ENCODE data around the gene DGUOK.
A peak's percentile ranks its signal among the peaks of the same experiment; 100 is the strongest.

DGUOK gene

GRCh38 chr2:73976803-73977202, 50.1 kb downstream of the DGUOK start:
- Histone ChIP-seq H3K4me3 (no peak overlapping the region), H3K9me3 (0 out of 2 replicates have a peak, but pooled peaks cover 2% of the 10 kb centered on the region), H3K4me1 (peaks cover 19% of the 10 kb centered on the region), H3K27me3 (ENCODE audit: low read depth) (no peaks in the 10 kb centered on the region), H3K36me3 (replicated peaks) (no peaks in the 10 kb centered on the region)
- in situ Hi-C loops (cut with MboI; ENCODE audit: low sequenced_read_pairs) = no loop called here
- DNase-seq (ENCODE audit: low spot score in 2 of 2) = no peak

GRCh38 chr2:73977466-73977865, 50.8 kb downstream of the DGUOK start:
- Histone ChIP-seq H3K27me3 (ENCODE audit: low read depth) (no peaks in the 10 kb centered on the region), H3K4me3 (no peak overlapping the region), H3K36me3 (replicated peaks) (no peaks in the 10 kb centered on the region), H3K9me3 (0 out of 2 replicates have a peak, but pooled peaks cover 2% of the 10 kb centered on the region), H3K4me1 (peaks cover 19% of the 10 kb centered on the region)
- no peak for DNase-seq (ENCODE audit: low spot score in 2 of 2)
- in situ Hi-C loops (cut with MboI; ENCODE audit: low sequenced_read_pairs) = no loop called here

GRCh38 chr2:73979021-73979420, 52.3 kb downstream of the DGUOK start:
- Histone ChIP-seq H3K9me3 (0 out of 2 replicates have a peak, but pooled peaks cover 2% of the 10 kb centered on the region), H3K4me3 (no peak overlapping the region), H3K4me1 (peaks cover 29% of the 10 kb centered on the region), H3K36me3 (replicated peaks) (no peaks in the 10 kb centered on the region), H3K27me3 (ENCODE audit: low read depth) (no peaks in the 10 kb centered on the region)
- in situ Hi-C loops (cut with MboI; ENCODE audit: low sequenced_read_pairs) = no loop called here
- DNase-seq (ENCODE audit: low spot score in 2 of 2) = no peak

- no peak overlapping the region for H3K4me3 ChIP-seq
- peak; percentile 37 to 39 for DNase-seq (ENCODE audit: low spot score in 2 of 2)
- H3K4me1 ChIP-seq = peaks cover 33% of the 10 kb centered on the region
- in situ Hi-C loops (cut with MboI; ENCODE audit: low sequenced_read_pairs) = no loop called here
- no peaks in the 10 kb centered on the region for H3K27me3 ChIP-seq (ENCODE audit: low read depth)
- no peaks in the 10 kb centered on the region for H3K36me3 ChIP-seq (replicated peaks)
- 0 out of 2 replicates have a peak, but pooled peaks cover 2% of the 10 kb centered on the region for H3K9me3 ChIP-seq
Measured at GRCh38 chr2:73979686-73980085, 53.0 kb downstream of the DGUOK start.

GRCh38 chr2:73980566-73980965, 53.9 kb downstream of the DGUOK start:
- Histone ChIP-seq H3K27me3 (ENCODE audit: low read depth) (no peaks in the 10 kb centered on the region), H3K36me3 (replicated peaks) (no peaks in the 10 kb centered on the region), H3K4me1 (peaks cover 32% of the 10 kb centered on the region), H3K9me3 (0 out of 2 replicates have a peak, but pooled peaks cover 2% of the 10 kb centered on the region), H3K4me3 (peak overlapping the region; percentile 28)
- in situ Hi-C loops (cut with MboI; ENCODE audit: low sequenced_read_pairs) = no loop called here
- DNase-seq (ENCODE audit: low spot score in 2 of 2) = no peak

- in situ Hi-C loops (cut with MboI; ENCODE audit: low sequenced_read_pairs) = no loop called here
- peak overlapping the region; percentile 28 for H3K4me3 ChIP-seq
- DNase-seq (ENCODE audit: low spot score in 2 of 2) = peak; percentile 69 to 83
Measured at GRCh38 chr2:73981081-73982001, 54.7 kb downstream of the DGUOK start.

GRCh38 chr2:73982140-73982617, 55.5 kb downstream of the DGUOK start:
- Histone ChIP-seq H3K4me3 (no peak overlapping the region), H3K9me3 (0 out of 2 replicates have a peak, but pooled peaks cover 2% of the 10 kb centered on the region), H3K4me1 (peaks cover 48% of the 10 kb centered on the region), H3K27me3 (ENCODE audit: low read depth) (no peaks in the 10 kb centered on the region), H3K36me3 (replicated peaks) (peaks cover 9% of the 10 kb centered on the region; the same call in 1 of the 2 replicates)
- in situ Hi-C loops (cut with MboI; ENCODE audit: low sequenced_read_pairs) = no loop called here
- no peak for DNase-seq (ENCODE audit: low spot score in 2 of 2)

More at GRCh38 chr2:73981081-73982001, 54.7 kb downstream of the DGUOK start:
- 0 out of 2 replicates have a peak, but pooled peaks cover 2% of the 10 kb centered on the region for H3K9me3 ChIP-seq
- peaks cover 5% of the 10 kb centered on the region; the same call in 1 of the 2 replicates for H3K36me3 ChIP-seq (replicated peaks)
- H3K4me1 ChIP-seq = peaks cover 40% of the 10 kb centered on the region
- H3K27me3 ChIP-seq (ENCODE audit: low read depth) = no peaks in the 10 kb centered on the region

GRCh38 chr2:73983322-73984202, 56.9 kb downstream of the DGUOK start:
- Histone ChIP-seq H3K36me3 (replicated peaks) (peaks cover 15% of the 10 kb centered on the region; the same call in 1 of the 2 replicates), H3K27me3 (ENCODE audit: low read depth) (no peaks in the 10 kb centered on the region), H3K4me3 (peak overlapping the region; percentile 42), H3K9me3 (0 out of 2 replicates have a peak, but pooled peaks cover 2% of the 10 kb centered on the region), H3K4me1 (peaks cover 59% of the 10 kb centered on the region)
- DNase-seq (ENCODE audit: low spot score in 2 of 2) = peak in 1 of 2 experiments; percentile 59
- in situ Hi-C loops (cut with MboI; ENCODE audit: low sequenced_read_pairs) = no loop called here

- H3K27me3 ChIP-seq (ENCODE audit: low read depth) = no peaks in the 10 kb centered on the region
- DNase-seq (ENCODE audit: low spot score in 2 of 2) = peak; percentile 26 to 72
- in situ Hi-C loops (cut with MboI; ENCODE audit: low sequenced_read_pairs) = no loop called here
- peaks cover 60% of the 10 kb centered on the region for H3K4me1 ChIP-seq
- 0 out of 2 replicates have a peak, but pooled peaks cover 2% of the 10 kb centered on the region for H3K9me3 ChIP-seq
- peak within 1 kb of the TSS; percentile 45 for H3K4me3 ChIP-seq
- H3K36me3 ChIP-seq (replicated peaks) = peaks cover 15% of the 10 kb centered on the region; the same call in 1 of the 2 replicates
Measured at GRCh38 chr2:73984203-73984921, 57.7 kb downstream of the DGUOK start, which contains the start of gene TET3. Gene TET3, plus strand, starts transcription at chr2:73984910. Its CDS starts 1,494 bp downstream, at chr2:73986404.

- H3K36me3 ChIP-seq (replicated peaks) = peaks cover 20% of the 10 kb centered on the region; the same call in 1 of the 2 replicates
- no peak overlapping the region; the same call in 1 of the 2 replicates for H3K4me3 ChIP-seq
- peaks cover 54% of the 10 kb centered on the region for H3K4me1 ChIP-seq
- H3K27me3 ChIP-seq (ENCODE audit: low read depth) = no peaks in the 10 kb centered on the region
- H3K9me3 ChIP-seq = 0 out of 2 replicates have a peak, but pooled peaks cover 2% of the 10 kb centered on the region
- DNase-seq (ENCODE audit: low spot score in 2 of 2) = peak in 1 of 2 experiments; percentile 67
- in situ Hi-C loops (cut with MboI; ENCODE audit: low sequenced_read_pairs) = no loop called here
Measured at GRCh38 chr2:73984922-73985307, 58.2 kb downstream of the DGUOK start.

GRCh38 chr2:73985308-73986084, 58.8 kb downstream of the DGUOK start:
- H3K9me3 ChIP-seq = no peaks in the 10 kb centered on the region
- peaks cover 50% of the 10 kb centered on the region for H3K4me1 ChIP-seq
- in situ Hi-C loops (cut with MboI; ENCODE audit: low sequenced_read_pairs) = no loop called here
- no peaks in the 10 kb centered on the region for H3K27me3 ChIP-seq (ENCODE audit: low read depth)
- peaks cover 21% of the 10 kb centered on the region for H3K36me3 ChIP-seq (replicated peaks)
- DNase-seq (ENCODE audit: low spot score in 2 of 2) = peak in 1 of 2 experiments; percentile 68
- peak overlapping the region; percentile 45 for H3K4me3 ChIP-seq

- Histone ChIP-seq H3K27me3 (ENCODE audit: low read depth) (no peaks in the 10 kb centered on the region), H3K9me3 (no peaks in the 10 kb centered on the region), H3K36me3 (replicated peaks) (peaks cover 21% of the 10 kb centered on the region), H3K4me3 (peak overlapping the region; percentile 45), H3K4me1 (peaks cover 43% of the 10 kb centered on the region)
- in situ Hi-C loops (cut with MboI; ENCODE audit: low sequenced_read_pairs) = no loop called here
- no peak for DNase-seq (ENCODE audit: low spot score in 2 of 2)
Measured at GRCh38 chr2:73986085-73986681, 59.5 kb downstream of the DGUOK start.

All from HAP-1 (cell line).